Gastroesophageal sphincter (tissue), 4 donors: ENCODE results near the gene CKMT2. TPM values are rescaled to one million over a fixed set of nuclear protein-coding genes. Genes with fewer than 3 reads are reported as not detected.

Experiments
- ATAC-seq: fragments of 150-250 bp; one replicate; pipeline ENCODE4 v1.9.1; 2016; ENCODE audit warnings: mild to moderate bottlenecking, moderate library complexity
- H3K27ac ChIP-seq, 4 donors: fragments of 200-600 bp; sonication (generic) in 3 of 4; 1 replicate in 3 of 4; 2 replicates in 1 of 4; pipeline ENCODE4 v1.5.1; 2016 to 2019
- H3K27me3 ChIP-seq: fragments of 200-600 bp; sonication (generic); one replicate; pipeline ENCODE4 v1.5.1; 2019
- H3K36me3 ChIP-seq, 2 donors: fragments of 200-600 bp; sonication (generic); one replicate each; pipeline ENCODE4 v1.5.1; 2019; ENCODE audit warnings: control low read depth in 1 of 2
- H3K4me1 ChIP-seq, 3 donors: fragments of 200-600 bp; sonication (generic); 1 replicate in 2 of 3; 2 replicates in 1 of 3; pipeline ENCODE4 v1.5.1; 2016 to 2019; ENCODE audit warnings: control low read depth in 2 of 3
- H3K4me3 ChIP-seq, 2 donors: fragments of 200-600 bp; sonication (generic); one replicate each; pipeline ENCODE4 v1.5.1; 2019; ENCODE audit warnings: mild to moderate bottlenecking in 1 of 2, moderate library complexity in 1 of 2
- H3K9me3 ChIP-seq, 3 donors: fragments of 200-600 bp; sonication (generic); one replicate each; pipeline ENCODE4 v1.5.1; 2017 to 2019; ENCODE audit warnings: control low read depth in 2 of 3
- CTCF ChIP-seq, 4 experiments: fragments of 200-600 bp in 2 of 4; fragments of 450-650 bp in 2 of 4; sonication (generic) in 1 of 4; IDR thresholded peaks; one replicate each; pipeline ENCODE4 v1.5.1; 2017 to 2019; ENCODE audit warnings: antibody characterized with exemption in 4 of 4, mild to moderate bottlenecking in 2 of 4, moderate library complexity in 2 of 4
- EP300 ChIP-seq: sonication (generic); formaldehyde crosslinking; IDR thresholded peaks from one replicate; pipeline ENCODE4 v1.6.1; 2017; ENCODE audit warnings: antibody characterized with exemption, mild to moderate bottlenecking
- POLR2A ChIP-seq, 2 donors: fragments of 450-650 bp; IDR thresholded peaks; one replicate each; pipeline ENCODE4 v1.6.1; 2017; ENCODE audit warnings: antibody characterized with exemption in 2 of 2, mild to moderate bottlenecking in 2 of 2, moderate library complexity in 1 of 2
- POLR2AphosphoS5 ChIP-seq: sonication (generic); formaldehyde crosslinking; IDR thresholded peaks from one replicate; pipeline ENCODE4 v1.6.1; 2017; ENCODE audit warnings: antibody characterized with exemption
- WGBS, 2 donors: methylation state at CpG; one replicate each; pipeline ENCODE4 v1.1.5; 2018; ENCODE audit warnings: low coverage in 1 of 2; 5-methylcytosine and 5-hydroxymethylcytosine counted together
- total RNA-seq, 4 donors: library from RNA; depleted of rRNA; stranded (reverse); fragments of >200 nt; gene quantifications; one replicate each; pipeline ENCODE4 v1.1.0, GENCODE V29; 2016

Gene CKMT2
- total RNA-seq, 4 donors from 2014 or later = 3.9 to 33.6 (median 14.2) TPM

GRCh38 chr5:81305785-81306184 is 72.7 kb downstream of the CKMT2 start:
- TF ChIP-seq CTCF (IDR thresholded peaks at IDR 0.05) = no peak
- TF ChIP-seq POLR2AphosphoS5 = no peak
- no peak for TF ChIP-seq EP300
- no peak for TF ChIP-seq POLR2A (IDR thresholded peaks at IDR 0.05)
- ATAC-seq = no peak
- peaks cover 0 to 32% of the 10 kb centered on the region in 2 donors for H3K36me3 ChIP-seq
- no peak overlapping the region for H3K4me3 ChIP-seq
- no peaks in the 10 kb centered on the region for H3K27me3 ChIP-seq
- no peak overlapping the region for H3K27ac ChIP-seq
- no peaks in the 10 kb centered on the region for H3K9me3 ChIP-seq
- H3K4me1 ChIP-seq = peaks cover 0 to 34% (median 4%) of the 10 kb centered on the region in 3 donors

- TF ChIP-seq POLR2A (IDR thresholded peaks at IDR 0.05) (no peak), POLR2AphosphoS5 (no peak), CTCF (IDR thresholded peaks at IDR 0.05) (no peak), EP300 (no peak)
- no peak overlapping the region for H3K4me3 ChIP-seq
- no peaks in the 10 kb centered on the region for H3K9me3 ChIP-seq
- peaks cover 0 to 61% of the 10 kb centered on the region in 2 donors for H3K36me3 ChIP-seq
- no peak overlapping the region for H3K27ac ChIP-seq
- no peaks in the 10 kb centered on the region for H3K27me3 ChIP-seq
- 83 to 91% methylated on average over 2 of the region's 2 CpGs for WGBS, 2 donors
- ATAC-seq = no peak
- peaks cover 0 to 12% (median 0%) of the 10 kb centered on the region in 3 donors for H3K4me1 ChIP-seq
Measured at GRCh38 chr5:81308836-81309235, 75.7 kb downstream of the CKMT2 start.

- Histone ChIP-seq H3K27ac (no peak overlapping the region), H3K9me3 (no peaks in the 10 kb centered on the region), H3K27me3 (no peaks in the 10 kb centered on the region), H3K4me3 (no peak overlapping the region), H3K4me1 (peaks cover 0 to 6% (median 0%) of the 10 kb centered on the region in 3 donors), H3K36me3 (peaks cover 0 to 66% of the 10 kb centered on the region in 2 donors)
- no peak for ATAC-seq
- TF ChIP-seq CTCF (IDR thresholded peaks at IDR 0.05) (no peak), POLR2AphosphoS5 (no peak), EP300 (no peak), POLR2A (IDR thresholded peaks at IDR 0.05) (no peak)
- WGBS, 2 donors = 70 to 87% methylated on average over 1 of the region's 1 CpG
Measured at GRCh38 chr5:81310402-81311063, 77.4 kb downstream of the CKMT2 start.

- Histone ChIP-seq H3K27me3 (no peaks in the 10 kb centered on the region), H3K4me1 (no peaks in the 10 kb centered on the region), H3K27ac (no peak overlapping the region), H3K4me3 (no peak overlapping the region), H3K36me3 (peaks cover 0 to 64% of the 10 kb centered on the region in 2 donors), H3K9me3 (no peaks in the 10 kb centered on the region)
- ATAC-seq = no peak
- TF ChIP-seq CTCF (IDR thresholded peaks at IDR 0.05) (no peak), EP300 (no peak), POLR2A (IDR thresholded peaks at IDR 0.05) (no peak), POLR2AphosphoS5 (no peak)
Measured at GRCh38 chr5:81313278-81313677, 80.2 kb downstream of the CKMT2 start.

GRCh38 chr5:81313686-81314085 is 80.6 kb downstream of the CKMT2 start:
- no peak overlapping the region for H3K4me3 ChIP-seq
- no peak overlapping the region for H3K27ac ChIP-seq
- WGBS, 2 donors = 67 to 93% methylated on average over 1 to 3 of the region's 3 CpGs
- H3K4me1 ChIP-seq = no peaks in the 10 kb centered on the region
- no peak for ATAC-seq
- peaks cover 0 to 64% of the 10 kb centered on the region in 2 donors for H3K36me3 ChIP-seq
- TF ChIP-seq CTCF (IDR thresholded peaks at IDR 0.05) (no peak), POLR2AphosphoS5 (no peak), EP300 (no peak), POLR2A (IDR thresholded peaks at IDR 0.05) (no peak)
- H3K9me3 ChIP-seq = no peaks in the 10 kb centered on the region
- H3K27me3 ChIP-seq = no peaks in the 10 kb centered on the region
